ENCODE results near the gene RTP3. TPM values are rescaled to one million over a fixed set of nuclear protein-coding genes. Genes with fewer than 3 reads are reported as not detected.

Gene RTP3
- total and polyA plus RNA-seq, 10 donors = not detected

DNA sequence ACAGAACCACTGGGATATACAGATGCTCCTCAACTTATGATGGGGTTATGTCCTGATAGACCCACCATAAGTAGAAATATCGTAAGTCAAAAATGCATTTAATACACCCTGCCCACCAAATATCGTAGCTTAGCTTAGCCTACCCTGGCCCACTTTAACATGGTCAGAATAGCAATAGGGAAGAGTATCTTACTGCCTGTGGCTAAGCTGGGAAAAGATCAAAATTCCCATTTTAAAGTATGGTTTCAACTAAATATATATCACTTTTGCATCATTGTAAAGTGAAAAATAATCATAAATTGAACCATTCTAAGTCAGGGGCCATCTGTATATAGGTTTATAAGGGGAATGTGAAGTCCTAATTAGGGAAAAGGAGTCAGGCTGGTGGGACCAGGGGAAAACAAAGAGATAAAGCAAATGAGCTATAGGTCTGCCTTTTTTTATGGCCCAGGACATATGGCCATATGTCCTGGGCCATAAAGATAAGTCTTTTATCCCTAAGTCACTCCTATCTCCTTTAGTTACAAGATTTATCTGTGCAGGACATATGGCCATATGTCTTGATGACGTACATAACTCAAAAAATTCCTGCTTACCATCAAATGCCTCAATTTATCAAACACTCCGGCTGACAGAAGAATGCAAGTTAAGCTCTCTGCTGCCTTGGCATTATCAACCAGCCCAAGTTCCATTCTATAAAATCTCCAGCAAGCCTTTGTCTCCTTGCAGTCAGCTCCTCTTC lies 11.2 kb downstream of the RTP3 start:
- TF ChIP-seq, protein P1, sequence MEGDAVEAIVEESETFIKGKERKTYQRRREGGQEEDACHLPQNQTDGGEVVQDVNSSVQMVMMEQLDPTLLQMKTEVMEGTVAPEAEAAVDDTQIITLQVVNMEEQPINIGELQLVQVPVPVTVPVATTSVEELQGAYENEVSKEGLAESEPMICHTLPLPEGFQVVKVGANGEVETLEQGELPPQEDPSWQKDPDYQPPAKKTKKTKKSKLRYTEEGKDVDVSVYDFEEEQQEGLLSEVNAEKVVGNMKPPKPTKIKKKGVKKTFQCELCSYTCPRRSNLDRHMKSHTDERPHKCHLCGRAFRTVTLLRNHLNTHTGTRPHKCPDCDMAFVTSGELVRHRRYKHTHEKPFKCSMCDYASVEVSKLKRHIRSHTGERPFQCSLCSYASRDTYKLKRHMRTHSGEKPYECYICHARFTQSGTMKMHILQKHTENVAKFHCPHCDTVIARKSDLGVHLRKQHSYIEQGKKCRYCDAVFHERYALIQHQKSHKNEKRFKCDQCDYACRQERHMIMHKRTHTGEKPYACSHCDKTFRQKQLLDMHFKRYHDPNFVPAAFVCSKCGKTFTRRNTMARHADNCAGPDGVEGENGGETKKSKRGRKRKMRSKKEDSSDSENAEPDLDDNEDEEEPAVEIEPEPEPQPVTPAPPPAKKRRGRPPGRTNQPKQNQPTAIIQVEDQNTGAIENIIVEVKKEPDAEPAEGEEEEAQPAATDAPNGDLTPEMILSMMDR (IDR thresholded peaks at IDR 0.05 in 8 of 11, conservative IDR thresholded peaks at IDR 0.05 in 3 of 11) = no peak
- TF ChIP-seq POLR2AphosphoS5 (IDR thresholded peaks at IDR 0.05) (no peak), POLR2A (IDR thresholded peaks at IDR 0.05) (no peak)
- WGBS, 5 donors = 93 to 99% (median 94%) methylated on average over 4 of the region's 4 CpGs
- Histone ChIP-seq H3K27me3 (replicated peaks in 1 of 7) (no peaks in the 10 kb centered on the region), H3K4me3 (no peak overlapping the region), H3K27ac (no peak overlapping the region), H3K4me1 (no peaks in the 10 kb centered on the region), H3K36me3 (no peaks in the 10 kb centered on the region), H3K9me3 (no peaks in the 10 kb centered on the region)
- intact Hi-C loops (cut with DNase I; ENCODE audit: low total_unique reads) = no loop called here
- DNase-seq = no peak

DNA sequence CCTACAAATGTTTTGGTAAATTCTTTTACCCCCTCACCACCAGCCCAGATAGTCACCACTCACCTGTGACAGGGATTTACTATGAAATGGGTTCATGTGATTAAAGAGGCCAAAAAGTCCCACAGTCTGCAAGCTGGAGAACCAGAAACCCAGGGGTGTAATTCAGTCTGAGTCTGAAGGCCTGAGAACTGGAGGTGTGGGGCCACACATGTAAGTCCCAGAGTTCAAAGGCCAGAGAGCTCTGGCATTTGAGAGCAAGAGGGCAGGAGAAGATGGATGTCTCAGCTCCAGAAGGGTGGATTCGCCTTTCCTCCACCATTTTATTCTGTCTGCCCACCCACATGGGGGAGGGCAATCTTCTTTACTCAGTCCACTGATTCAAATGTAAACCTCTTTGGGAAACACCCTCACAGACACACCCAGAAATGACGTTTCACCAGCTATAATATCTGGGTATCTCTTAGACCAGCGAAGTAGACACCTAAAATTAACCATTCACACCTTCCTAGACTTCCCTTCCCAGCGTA lies 11.9 kb downstream of the RTP3 start:
- intact Hi-C loops (cut with DNase I; ENCODE audit: low total_unique reads) = no loop called here
- no peaks in the 10 kb centered on the region for H3K27me3 ChIP-seq (replicated peaks in 1 of 7)
- H3K36me3 ChIP-seq = no peaks in the 10 kb centered on the region
- no peak overlapping the region for H3K4me3 ChIP-seq
- no peak for DNase-seq
- 65 to 90% (median 82%) methylated on average over 4 of the region's 4 CpGs for WGBS, 5 donors
- TF ChIP-seq POLR2AphosphoS5 (IDR thresholded peaks at IDR 0.05) = no peak
- no peak for TF ChIP-seq POLR2A (IDR thresholded peaks at IDR 0.05)
- TF ChIP-seq, protein P1 (IDR thresholded peaks at IDR 0.05 in 8 of 11, conservative IDR thresholded peaks at IDR 0.05 in 3 of 11) = no peak
- H3K27ac ChIP-seq = no peak overlapping the region
- H3K4me1 ChIP-seq = no peaks in the 10 kb centered on the region
- no peaks in the 10 kb centered on the region for H3K9me3 ChIP-seq

DNA sequence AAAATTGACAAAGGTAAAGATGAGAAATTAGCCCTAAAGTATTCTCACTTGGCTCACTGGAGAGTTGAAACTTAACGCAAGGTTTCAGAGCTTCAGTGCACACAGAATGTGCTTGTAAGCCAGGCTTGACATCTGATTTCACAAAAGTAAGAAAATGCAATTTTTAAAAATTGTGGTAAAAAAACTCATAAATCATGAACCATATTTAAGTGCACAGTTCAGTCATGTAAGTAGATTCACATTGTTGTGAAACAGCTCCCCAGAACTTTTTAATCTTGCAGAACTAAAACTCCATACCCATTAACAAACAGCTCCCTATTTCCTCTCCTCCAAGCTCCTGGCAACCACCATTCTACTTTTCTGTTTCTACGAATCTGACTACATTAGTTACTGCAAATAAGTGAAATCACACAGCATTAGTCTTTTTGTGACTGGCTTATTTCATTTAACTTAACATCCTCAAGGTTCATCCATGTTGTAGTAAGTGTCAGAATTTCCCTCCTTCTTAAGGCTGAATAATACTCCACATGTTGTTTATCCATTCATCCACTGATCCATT lies 14.5 kb downstream of the RTP3 start:
- Histone ChIP-seq H3K36me3 (no peaks in the 10 kb centered on the region), H3K27me3 (replicated peaks in 1 of 7) (no peaks in the 10 kb centered on the region), H3K27ac (no peak overlapping the region), H3K9me3 (no peaks in the 10 kb centered on the region), H3K4me1 (no peaks in the 10 kb centered on the region), H3K4me3 (no peak overlapping the region)
- intact Hi-C loops (cut with DNase I; ENCODE audit: low total_unique reads) = no loop called here
- 83 to 88% (median 86%) methylated on average over 2 of the region's 2 CpGs for WGBS, 5 donors
- TF ChIP-seq, protein P1 (IDR thresholded peaks at IDR 0.05 in 8 of 11, conservative IDR thresholded peaks at IDR 0.05 in 3 of 11) = no peak
- TF ChIP-seq POLR2AphosphoS5 (IDR thresholded peaks at IDR 0.05) (no peak), POLR2A (IDR thresholded peaks at IDR 0.05) (no peak)
- DNase-seq = no peak

DNA sequence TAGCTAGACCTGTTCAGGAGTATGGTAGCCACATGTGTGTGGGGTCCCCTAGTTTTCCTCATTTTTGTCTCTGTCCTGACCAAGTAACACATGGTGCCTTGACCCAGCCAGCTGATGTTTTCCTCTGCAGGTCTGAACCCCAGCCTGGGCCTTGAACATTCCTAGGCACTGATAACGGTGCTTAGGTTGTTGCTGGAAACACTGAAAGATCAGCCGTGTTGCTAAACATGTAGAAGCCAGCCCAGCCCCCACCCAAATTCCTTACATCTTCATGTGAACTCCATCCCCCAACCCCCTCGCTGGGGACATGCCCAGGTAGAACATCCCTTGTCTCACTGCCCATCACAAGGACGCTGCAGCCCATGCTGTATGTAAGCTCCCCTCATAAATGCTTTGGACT lies 18.7 kb downstream of the RTP3 start:
- no peak for DNase-seq
- intact Hi-C loops (cut with DNase I; ENCODE audit: low total_unique reads) = no loop called here
- H3K27me3 ChIP-seq (replicated peaks in 1 of 7) = no peaks in the 10 kb centered on the region
- WGBS, 5 donors = 87 to 98% (median 90%) methylated on average over 4 of the region's 4 CpGs
- H3K9me3 ChIP-seq = no peaks in the 10 kb centered on the region
- TF ChIP-seq POLR2A (IDR thresholded peaks at IDR 0.05) = no peak
- TF ChIP-seq, protein P1 (IDR thresholded peaks at IDR 0.05 in 8 of 11, conservative IDR thresholded peaks at IDR 0.05 in 3 of 11) = no peak
- no peak for TF ChIP-seq POLR2AphosphoS5 (IDR thresholded peaks at IDR 0.05)
- H3K36me3 ChIP-seq = no peaks in the 10 kb centered on the region
- H3K4me1 ChIP-seq = peaks cover 0 to 4% (median 0%) of the 10 kb centered on the region in 6 donors
- no peak overlapping the region for H3K27ac ChIP-seq
- no peak overlapping the region for H3K4me3 ChIP-seq

All from spleen (tissue), 11 donors.